Ureter (tissue), 1 donor: Measurements from ENCODE around the gene KRTAP5-1. TPM values are rescaled to one million over a fixed set of nuclear protein-coding genes. Genes with fewer than 3 reads are reported as not detected.

ENCODE experiments used
- DNase-seq: peaks from one replicate; pipeline ENCODE4 v3.0.0-alpha.2; 2020; ENCODE audit warnings: low spot score
- total RNA-seq: library from RNA; stranded (reverse); gene quantifications from one replicate; pipeline ENCODE4 v1.2.4, GENCODE V29; 2023
- donor health status: DM: yes; HTN: yes; CAD: no.

Gene KRTAP5-1
- total RNA-seq, 1 donor from 2014 or later = not detected

DNA sequence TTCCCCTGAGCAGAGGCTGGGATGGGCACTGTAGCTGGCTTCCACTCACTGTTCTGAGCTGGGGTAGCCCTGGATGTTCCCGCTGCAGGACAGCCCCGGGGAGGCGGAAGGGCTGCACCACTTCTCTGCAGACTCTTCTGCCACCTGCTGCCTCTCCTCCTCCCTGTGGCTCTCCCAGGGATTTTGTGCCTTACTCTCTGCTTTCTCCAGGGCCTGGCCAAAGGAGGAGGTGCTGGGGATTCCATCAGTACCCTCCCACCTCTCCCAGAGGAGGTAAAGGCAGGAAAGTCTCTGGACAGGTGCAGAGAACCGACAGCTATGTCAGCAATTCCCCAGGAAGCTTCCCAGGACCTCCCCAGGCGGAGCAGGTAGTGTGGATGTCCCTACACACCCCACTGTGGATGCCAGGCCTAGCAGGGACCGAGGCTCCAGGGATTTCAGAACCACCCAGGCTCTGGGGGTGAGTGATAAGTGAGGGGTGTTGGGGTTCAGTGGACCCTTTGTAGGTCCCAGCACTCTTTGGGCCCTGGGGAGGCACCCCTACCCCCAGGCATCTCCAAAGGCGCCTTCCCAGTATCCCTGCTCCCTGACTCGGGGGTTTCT lies 24.3 kb downstream of the KRTAP5-1 start:
- DNase-seq = no peak

DNA sequence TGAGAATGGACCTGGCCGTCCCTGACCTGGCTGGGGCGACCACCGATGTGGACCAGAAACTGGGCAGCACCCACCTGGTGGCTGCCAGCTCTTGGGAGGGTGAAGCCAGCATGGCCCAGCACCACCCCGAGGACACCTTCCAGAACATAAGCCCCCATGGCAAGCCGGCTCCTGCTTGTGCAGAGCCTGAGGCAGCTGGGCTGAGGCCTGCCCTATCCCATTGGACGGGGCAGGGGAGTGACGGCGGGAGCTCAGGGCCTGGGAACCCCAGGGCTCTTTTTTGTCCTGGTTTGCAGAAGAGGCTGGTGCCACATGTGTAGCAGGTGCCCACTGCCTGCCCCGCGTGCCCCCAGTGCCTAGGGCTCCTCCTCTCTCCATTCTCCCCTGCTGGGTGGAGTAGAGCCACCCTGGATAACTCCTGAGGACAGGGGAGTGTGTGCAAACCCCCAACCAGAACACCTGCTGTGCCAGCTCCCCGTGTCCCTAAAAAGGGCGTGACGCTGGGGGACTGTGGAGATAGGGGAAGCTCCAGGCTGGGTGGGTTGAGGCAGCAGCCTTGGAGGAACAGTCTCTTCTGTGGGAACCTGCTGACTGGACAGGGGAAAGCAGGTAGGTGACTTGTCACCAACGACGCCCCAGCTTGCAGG lies 25.0 kb downstream of the KRTAP5-1 start:
- no peak for DNase-seq

DNA sequence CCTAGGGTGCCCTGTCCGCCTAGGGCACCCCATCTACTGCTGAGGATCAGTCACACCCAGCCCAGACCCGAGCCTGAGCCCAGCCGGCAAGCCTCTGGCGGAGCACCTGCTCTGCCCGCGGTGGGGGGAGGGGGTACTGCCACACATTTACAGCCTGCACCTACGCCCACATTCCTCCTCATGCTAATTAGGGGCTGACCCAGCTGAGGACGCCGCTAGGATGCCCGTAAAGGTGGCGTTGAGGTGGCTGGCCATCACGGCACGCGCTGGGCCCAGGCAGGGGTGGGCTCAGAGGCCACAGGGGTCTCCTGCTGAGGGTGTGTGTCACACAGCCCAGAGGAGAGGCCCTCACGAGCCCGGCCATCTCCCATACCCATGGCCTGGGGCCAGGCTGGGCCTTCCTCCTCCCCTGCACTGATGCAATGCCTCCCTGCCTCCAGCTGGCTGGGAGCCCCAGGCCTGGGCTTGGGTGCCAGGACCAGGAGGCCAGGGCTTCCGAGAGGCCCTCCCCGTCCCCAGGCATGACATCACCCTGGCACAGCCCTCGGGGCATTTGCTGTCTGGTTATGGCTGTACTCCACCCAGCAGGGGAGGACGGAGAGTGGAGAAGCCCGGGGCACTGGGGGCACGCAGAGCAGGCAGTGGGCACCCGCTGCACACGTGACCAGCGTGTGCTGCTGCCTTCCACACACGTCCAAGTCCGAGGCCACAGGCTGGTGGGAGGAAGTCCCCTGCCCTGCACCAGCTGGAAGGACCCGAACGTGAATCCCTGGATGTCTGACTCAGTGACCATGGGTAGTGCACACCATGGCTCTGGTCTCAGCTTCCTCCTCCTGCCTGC lies 25.8 kb downstream of the KRTAP5-1 start:
- peak; percentile 92 for DNase-seq

DNA sequence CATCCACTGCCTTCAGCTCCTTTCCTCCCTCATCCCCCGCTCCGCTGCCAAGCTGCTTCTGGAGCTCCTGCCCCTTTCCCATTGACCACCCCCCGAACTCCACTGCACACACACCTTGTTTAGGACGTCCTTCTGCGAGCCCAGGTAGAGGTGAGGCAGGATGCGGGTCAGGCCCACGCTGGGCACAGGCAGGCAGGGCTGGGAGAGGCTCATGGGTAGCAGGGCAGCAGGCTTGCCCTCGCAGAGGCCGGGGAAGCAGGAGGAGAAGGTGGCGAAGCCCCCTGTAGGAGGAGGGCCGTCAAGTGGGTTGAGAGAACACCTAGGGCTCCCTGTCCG lies 26.3 kb downstream of the KRTAP5-1 start:
- no peak for DNase-seq

DNA sequence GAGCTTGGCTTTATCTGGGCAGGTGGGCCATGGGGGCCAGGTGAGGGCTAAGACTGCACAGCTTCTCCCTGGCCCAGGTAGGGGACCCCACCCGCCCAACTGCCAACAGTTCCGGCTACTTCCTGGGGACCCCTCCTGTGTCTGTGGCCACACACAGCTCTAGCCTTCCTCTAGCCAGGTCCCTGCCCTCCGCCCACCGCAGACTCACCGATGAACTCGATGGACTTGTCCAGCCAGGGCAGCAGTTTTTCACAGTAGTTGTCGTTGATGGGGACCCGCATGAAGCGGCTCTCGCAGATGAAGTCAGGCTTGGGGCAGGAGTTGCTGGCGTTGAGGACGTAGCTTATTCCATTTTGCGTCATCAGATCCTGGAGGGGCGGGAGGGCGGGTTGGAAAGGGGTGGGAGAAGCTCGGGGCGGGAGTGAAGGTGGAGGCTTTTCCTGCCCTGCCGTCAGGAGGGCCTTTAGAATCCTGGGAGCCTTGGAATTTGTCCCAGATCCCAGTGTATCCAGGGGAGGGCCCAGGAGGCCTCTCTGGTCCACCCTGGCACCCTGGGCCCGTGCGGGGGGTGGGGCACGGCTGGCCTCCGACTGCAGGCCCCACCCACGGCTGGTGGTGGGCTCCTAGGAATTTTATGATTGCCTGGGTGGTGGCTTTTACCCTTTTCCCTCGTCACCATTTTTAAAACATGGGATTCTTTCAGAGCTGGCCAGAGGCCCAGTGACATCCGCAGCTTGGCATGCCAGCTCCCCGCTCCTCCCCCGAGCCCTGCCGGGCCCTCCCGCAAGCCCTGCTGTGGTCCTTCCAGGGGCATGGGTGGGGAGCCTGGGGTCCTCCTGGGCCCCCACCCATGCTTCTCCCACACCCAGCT lies 26.9 kb downstream of the KRTAP5-1 start:
- peak; percentile 70 for DNase-seq

DNA sequence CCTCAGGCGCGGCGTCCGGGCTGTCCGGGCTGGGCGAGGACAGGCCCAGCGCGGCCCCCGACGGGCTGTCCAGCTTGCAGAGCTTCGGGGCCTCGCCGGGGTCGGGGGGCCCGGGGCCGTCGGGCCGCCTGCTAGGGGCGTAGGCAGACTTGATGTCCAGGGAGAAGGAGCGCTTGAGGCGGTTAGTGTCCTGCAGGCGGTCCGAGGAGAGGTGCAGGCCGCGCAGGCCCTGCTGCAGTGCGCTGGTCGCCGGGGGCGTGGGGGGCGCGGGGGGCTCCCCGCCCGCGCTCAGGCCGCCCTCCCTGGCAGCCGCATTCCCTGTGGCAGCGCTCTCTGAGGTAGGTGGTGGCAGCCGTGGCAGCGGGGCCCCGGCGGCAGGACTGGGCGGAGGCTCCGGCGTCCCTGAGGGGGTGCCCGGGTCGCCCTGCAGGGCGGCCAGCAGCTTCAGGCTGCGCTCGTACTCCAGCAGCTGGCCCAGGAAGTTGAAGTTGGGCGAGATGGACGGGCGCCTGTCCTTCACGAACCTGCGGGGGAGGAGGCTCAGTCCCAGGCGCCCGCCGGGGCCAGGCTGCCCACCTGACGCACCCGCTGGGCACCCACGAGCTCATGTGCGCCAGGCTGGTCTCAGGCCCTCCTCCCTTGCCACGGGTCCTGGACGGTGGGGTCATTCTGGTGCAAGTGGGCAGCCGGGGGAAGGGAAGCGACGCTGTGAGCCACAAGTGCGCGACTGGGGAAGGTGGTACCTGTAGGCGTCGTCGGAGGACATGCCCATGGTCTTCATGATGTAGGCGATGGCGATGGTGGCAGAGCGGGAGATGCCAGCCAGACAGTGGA lies 27.8 kb downstream of the KRTAP5-1 start:
- DNase-seq = no peak

DNA sequence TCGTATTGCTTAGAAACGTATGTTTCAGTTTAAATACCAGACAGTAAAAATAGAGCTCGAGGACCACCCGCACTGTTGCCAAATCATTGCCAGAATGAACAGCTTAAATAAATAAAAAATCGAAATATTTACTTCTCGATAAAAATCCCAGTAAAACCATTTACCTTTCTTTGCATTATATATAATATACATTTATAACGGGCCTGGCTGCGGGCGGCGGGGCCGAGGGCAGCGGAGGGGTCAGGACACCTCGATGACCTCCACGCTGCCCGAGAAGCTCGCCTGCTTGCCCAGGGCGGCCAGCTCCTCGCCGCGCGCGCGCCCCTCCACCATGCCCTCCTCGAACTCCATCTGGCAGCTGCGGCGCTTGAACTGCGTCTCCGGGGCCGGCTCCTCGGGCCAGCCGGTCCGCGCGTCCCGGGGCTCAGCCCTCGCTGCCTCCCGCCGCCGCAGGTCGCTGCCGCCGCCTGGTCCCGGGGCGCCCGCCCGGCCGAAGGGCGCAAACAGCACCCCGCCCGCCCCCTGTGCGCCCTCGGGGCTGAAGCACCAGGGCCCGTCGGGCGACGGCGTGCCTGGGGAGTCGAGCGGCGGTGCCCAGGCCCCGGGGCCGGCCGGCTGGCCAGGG lies 28.7 kb downstream of the KRTAP5-1 start:
- DNase-seq = no peak

DNA sequence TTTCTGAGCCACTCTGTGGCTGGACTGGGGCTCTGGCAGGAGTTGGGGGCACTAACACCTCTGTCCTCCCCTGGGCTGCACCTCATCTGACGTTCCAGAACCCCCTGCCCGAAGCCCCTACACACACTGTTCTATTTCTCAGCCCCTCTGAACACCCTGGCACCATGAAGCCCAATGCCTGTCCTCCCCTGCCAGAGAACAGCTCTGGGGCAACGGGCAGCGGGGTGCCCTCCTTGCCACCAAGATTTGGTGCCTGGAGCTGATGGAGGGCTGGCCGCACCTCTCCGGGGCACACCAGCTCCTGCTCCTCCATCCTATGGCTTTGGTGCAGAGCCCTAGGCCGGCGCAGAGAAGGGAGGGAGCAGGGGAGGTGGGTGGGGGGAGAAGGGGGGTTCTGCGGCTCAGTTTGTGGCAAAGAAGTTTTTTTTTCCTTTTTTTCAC lies 29.4 kb downstream of the KRTAP5-1 start:
- no peak for DNase-seq

DNA sequence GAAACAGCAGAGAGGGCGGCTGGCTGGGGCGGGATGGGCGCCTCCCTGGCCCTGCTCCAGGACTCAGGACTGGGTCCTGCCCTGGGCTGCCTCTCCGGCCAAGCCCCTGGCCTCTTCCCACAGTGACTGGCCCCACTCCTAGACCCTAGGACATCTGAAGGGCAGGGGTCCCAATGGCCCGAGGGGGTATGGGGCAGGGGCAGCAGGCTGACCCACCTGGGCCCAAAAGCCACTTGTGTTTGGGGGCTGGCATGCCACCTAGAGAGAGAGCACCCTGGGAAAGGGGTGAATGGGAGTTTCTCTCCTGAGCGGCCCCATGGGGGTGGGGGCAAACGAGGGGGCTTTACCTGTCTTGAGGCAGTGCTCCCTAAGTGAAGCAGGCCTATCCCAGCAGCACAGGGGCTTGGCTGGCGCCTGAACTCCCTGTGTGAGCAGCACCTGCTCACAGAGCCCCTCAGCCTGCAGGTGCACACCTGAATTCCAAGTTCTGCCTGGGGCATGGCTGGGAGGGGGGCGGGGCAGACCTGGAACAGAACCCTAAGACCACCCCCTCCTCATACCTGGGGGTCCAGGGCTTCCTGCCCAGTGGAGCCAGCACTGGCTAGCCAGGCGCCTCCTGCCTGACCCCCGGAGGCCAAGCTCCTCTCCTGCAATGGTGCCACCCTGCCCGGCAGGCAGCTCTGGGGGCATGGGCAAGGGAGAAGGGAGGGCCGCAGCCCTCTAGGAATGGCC lies 29.9 kb downstream of the KRTAP5-1 start:
- no peak for DNase-seq

DNA sequence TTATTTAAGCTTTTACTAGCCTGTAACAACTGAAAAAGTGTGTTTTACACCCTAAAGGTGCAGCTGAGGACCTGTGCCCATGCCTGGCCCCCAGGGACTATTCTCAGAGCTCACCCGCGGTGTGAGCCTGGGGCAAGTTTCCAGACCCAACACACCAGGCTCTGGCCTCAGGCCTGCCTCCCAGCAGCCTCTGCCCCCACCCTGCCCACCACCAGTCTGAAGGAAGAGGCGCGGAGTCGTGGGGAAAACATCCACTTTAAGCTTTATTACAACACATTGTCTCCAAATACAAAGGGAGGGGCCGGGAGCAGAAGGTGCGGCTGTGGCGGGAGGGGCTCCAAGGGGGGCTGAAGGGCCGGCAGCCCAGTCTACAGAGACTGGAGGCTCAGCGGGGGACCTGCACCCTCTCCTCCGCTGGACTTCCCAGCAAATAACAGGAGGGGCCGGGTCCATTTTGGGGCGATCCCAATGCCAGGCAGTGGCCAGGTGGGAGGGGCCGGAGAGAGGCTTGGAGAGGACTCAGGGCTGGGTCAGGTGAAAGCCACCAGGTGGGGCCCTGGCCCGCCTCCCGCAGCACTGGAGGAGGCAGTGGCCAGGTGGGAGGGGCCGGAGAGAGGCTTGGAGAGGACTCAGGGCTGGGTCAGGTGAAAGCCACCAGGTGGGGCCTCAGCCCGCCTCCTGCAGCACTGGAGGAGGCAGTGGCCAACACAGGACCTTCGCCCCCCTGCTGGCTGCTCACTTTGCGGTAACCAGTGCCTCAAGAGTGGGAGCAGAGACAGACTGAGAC lies 31.1 kb downstream of the KRTAP5-1 start:
- DNase-seq = no peak

DNA sequence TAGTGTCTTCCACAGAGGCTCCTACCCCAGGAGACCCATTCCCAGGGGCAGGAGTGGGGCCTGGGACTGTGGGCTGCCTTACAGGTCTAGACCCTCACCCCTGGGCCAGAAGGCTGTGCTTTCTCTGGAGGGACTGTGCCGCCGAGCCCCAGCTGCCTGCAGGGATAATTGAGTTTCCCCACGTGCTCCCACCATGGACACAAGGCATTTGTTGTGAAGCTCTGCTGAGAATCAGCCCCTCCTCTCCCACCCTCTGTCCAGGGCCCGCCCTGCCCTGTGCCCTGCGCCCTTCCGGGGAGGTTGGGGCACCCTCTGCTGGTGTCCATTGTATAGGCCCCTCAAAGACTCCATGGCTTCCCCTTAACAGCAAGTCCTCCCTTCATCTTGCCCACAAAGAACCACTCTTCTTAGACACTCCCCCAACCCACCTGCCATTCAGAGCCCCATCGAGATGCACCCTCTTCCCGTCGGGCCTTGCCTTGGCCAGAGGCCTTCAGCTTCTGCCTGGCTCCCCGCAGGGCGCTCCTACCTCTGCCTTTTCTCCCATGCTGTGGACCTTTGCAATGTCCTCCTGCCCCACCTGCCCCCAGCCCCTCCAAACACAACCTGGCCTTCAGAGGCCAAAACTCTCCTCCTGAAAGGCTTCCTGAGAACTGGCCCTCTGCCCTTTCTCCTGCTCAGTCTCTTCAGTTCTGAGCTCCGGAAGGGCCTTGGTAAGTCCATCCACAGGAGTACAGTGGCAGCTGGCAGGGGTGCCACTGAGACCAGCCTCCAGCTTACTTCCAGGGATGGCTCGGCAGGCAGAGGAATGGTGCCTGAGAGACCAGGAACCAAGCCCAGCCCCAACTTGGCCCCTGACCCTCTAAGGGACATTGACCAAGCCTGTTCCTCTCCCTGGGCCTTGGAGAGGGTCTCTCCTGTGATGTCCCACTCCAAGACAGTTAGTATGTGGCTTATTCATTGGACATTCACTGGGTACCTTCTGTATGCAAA lies 35.4 kb downstream of the KRTAP5-1 start:
- no peak for DNase-seq

DNA sequence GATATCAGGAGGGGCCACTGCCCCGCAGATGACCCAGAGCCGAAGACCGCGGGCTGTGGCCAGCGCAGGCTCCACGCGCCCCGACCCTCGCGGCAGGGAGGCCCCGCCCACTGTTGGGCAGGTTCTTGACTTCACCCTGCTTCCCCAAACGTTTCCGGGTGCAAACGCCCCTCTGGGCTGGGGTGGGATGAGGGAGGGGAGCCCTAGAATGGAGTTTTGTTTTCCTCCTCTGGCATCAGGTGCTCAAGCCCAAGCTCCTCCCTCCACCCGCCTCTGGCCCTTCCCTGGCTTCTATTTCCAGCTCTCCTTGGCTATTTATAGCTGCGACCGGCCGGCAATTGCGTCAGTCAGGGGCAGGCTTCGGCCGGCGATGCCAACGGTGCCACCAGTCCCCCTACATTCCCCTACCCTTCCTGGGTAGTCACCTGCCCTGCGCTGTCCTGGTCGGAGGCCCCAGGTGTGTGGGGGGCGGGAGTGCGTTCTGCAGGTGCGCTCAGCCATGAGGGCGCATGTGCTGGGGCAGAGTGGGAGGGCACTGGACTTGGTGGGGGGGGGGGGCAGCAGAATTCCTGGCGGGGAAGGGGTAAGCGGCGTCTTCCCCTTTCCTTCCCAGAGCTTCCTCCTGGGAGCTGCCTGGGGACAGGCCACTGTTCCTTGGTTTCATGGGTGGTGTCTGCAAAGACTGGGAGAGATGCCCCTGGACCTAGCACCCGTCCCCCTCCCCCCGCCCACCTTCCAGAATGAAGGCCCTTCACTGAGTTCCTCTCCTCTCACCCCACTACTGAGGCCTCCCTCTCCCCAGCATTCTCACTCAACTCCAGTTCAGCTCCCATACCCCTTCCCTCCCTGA lies 36.6 kb downstream of the KRTAP5-1 start:
- peak; percentile 84 for DNase-seq

DNA sequence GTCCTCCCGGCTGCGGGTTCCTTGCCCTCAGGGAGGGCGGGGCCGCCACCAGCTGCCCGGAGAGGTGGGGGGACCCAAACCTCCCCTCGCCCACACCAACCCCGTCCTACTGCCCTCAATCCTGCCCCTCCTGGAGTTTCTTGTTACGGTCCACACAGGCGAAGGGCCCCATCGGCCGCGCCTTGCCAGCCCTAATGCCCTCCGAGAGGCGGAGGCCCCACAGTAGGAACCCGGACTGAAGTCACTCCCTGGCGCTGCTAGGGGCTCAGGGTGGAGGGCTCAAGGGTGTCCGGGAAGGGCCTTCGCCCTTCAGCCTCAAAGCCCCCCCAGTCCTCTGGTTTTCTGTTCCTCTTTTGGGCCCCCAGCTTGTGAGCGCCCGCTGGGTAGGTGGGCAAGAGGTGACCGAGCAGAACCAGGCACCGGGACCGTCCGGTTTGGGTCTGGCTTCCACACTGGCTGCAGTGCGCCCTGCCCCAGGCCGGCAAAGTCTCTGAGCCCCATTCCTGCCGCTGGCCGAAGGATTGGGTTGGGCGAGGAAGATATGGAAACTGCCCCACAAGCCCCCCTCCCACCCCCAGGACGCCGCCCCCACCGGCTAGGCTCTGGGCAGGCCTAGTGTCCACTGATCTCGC lies 37.5 kb downstream of the KRTAP5-1 start:
- no peak for DNase-seq

DNA sequence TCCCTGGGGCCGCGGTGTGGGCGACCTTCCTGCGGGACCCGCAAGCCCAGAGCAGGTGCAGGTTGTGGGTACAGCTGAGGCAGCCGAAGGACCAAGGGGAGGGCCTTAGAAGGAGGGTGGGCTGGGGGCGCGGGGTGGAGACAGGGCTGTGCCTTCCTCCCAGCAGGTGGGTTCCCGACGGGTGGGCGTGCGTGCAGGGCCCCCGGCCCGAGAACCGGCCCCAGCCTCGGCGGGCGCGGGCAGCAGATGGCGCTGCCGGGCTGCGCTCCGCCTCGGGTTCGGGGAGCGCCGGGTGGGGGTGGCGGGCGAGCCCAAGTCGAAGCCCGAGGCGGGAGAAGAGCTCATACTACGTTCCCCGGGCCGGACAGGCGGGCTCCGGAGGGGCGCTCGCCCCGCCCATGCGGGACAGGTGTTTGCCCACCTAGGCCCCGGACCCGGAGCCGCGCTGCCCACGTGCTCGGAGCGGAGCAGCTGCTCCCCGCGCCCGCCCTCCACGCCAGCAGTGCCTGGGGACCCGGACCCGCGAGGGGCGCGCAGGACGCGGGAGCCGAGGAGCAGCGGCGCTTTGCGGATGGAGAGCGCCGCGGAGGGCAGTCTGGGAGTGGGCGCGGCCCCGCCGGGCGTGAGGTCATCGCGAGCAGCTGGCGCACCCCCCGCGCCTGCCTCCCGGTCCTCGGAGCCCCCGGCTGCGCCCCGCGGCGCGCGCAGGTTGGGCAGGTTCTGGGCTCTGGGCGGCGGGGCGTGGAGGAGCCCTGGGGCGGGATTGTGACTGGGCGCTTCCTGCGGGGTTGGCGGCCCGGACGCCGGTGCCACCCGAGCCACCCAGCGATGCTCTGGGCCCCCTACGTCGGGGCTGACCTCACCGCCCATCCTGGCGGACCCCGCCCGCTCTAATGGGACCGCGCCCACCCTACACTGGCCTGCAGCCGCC lies 38.3 kb downstream of the KRTAP5-1 start:
- DNase-seq = no peak

DNA sequence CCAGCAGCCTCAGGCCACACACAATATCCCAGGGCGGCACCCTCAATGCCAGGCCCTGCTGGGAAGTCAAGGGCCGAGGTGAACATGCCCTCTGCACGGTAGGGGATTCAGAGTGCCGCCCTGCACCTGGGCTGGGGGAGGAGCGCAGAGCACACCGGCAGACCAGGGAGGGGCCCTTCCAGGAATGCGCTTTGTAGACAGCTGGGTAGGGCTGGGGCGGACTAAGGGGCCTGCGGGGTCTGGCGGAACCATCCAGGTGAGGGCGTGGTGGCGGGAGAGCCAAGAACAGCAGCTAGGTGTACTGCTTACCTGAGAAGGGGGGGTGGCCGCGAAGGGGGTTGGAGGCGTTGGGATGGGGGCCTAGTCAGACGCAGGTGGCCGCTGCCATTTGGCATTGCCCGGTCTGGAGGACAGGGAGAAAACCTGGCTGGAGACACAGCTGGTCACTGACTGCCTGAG lies 39.0 kb downstream of the KRTAP5-1 start:
- no peak for DNase-seq
